Neural crest cell (in vitro differentiated cells): Measurements from ENCODE around the gene SHROOM4. TPM values are rescaled to one million over a fixed set of nuclear protein-coding genes. Genes with fewer than 3 reads are reported as not detected.

ENCODE experiments used
- DNase-seq: peaks from one replicate; pipeline ENCODE4 v3.0.0; 2021; ENCODE audit warnings: low read depth, mixed read lengths, low spot score
- H3K27ac Mint-ChIP-seq: one replicate; pipeline ENCODE4 v1.8.0; 2021; ENCODE audit warnings: mild to moderate bottlenecking, mixed read lengths; ENCODE audit not compliant: unreplicated experiment
- H3K27me3 Mint-ChIP-seq: 2 replicates; pipeline ENCODE4 v1.8.0; 2021; ENCODE audit warnings: low read depth, mild to moderate bottlenecking, mixed read lengths
- H3K36me3 Mint-ChIP-seq: 2 replicates; pipeline ENCODE4 v1.8.0; 2021; ENCODE audit warnings: low read depth, mild to moderate bottlenecking, mixed read lengths
- H3K4me1 Mint-ChIP-seq: 2 replicates; pipeline ENCODE4 v1.8.0; 2021; ENCODE audit warnings: mixed read lengths
- H3K4me3 Mint-ChIP-seq: one replicate; pipeline ENCODE4 v1.8.0; 2021; ENCODE audit warnings: mild to moderate bottlenecking, mixed read lengths
- H3K9me3 Mint-ChIP-seq: 2 replicates; pipeline ENCODE4 v1.8.0; 2021; ENCODE audit warnings: mixed read lengths
- total RNA-seq: library from RNA; stranded (reverse); gene quantifications from 2 replicates; pipeline ENCODE4 v1.2.1, GENCODE V29; 2021
- TF ChIP-seq, protein P1 (sequence below): fragments of 200-600 bp; sonication (generic); conservative IDR thresholded peaks from 2 replicates; pipeline ENCODE4 v1.5.0; 2021; ENCODE audit warnings: antibody characterized with exemption, mild to moderate bottlenecking

The SHROOM4 gene
- total RNA-seq, 1 donor from 2014 or later = 6.2 TPM

DNA sequence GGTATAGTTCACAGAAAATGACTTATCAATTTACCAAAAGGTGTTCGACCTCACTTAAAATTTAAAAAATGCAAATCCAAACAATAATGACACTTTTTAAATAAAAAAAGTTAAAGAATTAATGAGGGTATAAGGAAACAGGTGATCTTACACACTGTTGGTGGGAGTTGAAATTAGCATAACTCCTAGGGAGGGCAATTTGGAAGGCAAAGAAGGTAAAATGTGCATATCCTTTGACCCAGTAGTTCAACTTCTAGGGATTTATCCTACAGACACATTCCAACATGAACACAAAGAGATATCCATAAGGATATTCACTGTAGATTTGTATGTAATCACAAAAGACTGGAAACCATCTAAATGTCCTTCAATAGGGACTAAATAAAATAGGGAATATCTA, 199.5 kb downstream of the SHROOM4 start:
- TF ChIP-seq, protein P1, sequence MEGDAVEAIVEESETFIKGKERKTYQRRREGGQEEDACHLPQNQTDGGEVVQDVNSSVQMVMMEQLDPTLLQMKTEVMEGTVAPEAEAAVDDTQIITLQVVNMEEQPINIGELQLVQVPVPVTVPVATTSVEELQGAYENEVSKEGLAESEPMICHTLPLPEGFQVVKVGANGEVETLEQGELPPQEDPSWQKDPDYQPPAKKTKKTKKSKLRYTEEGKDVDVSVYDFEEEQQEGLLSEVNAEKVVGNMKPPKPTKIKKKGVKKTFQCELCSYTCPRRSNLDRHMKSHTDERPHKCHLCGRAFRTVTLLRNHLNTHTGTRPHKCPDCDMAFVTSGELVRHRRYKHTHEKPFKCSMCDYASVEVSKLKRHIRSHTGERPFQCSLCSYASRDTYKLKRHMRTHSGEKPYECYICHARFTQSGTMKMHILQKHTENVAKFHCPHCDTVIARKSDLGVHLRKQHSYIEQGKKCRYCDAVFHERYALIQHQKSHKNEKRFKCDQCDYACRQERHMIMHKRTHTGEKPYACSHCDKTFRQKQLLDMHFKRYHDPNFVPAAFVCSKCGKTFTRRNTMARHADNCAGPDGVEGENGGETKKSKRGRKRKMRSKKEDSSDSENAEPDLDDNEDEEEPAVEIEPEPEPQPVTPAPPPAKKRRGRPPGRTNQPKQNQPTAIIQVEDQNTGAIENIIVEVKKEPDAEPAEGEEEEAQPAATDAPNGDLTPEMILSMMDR = no peak

DNA sequence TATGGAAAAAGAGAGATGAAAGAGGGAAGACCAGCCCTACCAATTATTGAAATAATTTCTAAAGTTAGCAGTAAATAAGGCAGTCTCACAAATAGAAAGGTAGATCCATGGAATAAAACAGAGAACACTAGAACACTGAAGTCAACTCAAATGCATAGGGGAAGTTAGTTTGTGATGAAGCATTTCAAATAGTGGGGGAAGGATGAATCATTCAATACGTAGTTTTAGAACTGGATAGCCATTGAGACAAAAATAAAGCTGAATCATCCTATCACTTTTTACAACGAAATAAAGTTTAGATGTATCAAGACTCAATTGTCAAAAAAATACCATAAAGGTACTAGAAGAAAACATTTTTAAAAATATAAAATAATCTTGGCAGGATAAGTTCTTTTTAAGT, 200.1 kb downstream of the SHROOM4 start:
- TF ChIP-seq, protein P1 = no peak
- no peak for DNase-seq
- Mint-ChIP-seq H3K4me3 (no peak overlapping the region), H3K27me3 (no peaks in the 10 kb centered on the region), H3K4me1 (no peaks in the 10 kb centered on the region), H3K36me3 (peaks cover 3% of the 10 kb centered on the region), H3K9me3 (peaks cover 5% of the 10 kb centered on the region), H3K27ac (no peak overlapping the region)

More for the DNA sequence above, 199.5 kb downstream of the SHROOM4 start:
- H3K4me1 Mint-ChIP-seq = no peaks in the 10 kb centered on the region
- no peak for DNase-seq
- no peaks in the 10 kb centered on the region for H3K27me3 Mint-ChIP-seq
- H3K36me3 Mint-ChIP-seq = peaks cover 3% of the 10 kb centered on the region
- peaks cover 5% of the 10 kb centered on the region for H3K9me3 Mint-ChIP-seq
- no peak overlapping the region for H3K27ac Mint-ChIP-seq
- H3K4me3 Mint-ChIP-seq = no peak overlapping the region

DNA sequence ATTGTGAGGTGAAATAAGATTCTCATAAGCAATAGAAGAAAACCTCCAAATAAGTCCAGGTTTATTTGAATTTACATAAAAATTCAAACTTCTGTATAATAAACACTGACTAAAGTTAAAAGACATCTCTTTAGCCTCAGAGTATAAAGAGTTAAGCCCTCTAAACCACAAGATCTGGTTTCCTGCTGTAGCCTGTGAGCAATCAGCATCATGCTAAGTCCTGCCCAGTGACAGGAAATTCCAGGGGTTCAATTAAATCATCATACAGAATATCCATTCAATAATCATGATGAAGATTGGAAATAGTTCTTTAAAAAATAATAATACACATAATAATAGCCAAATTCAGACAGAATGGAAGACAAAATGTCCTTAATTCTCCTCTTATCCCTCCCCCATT, 204.2 kb downstream of the SHROOM4 start:
- H3K9me3 Mint-ChIP-seq = peaks cover 5% of the 10 kb centered on the region
- H3K4me1 Mint-ChIP-seq = no peaks in the 10 kb centered on the region
- H3K27ac Mint-ChIP-seq = no peak overlapping the region
- no peak for DNase-seq
- no peaks in the 10 kb centered on the region for H3K27me3 Mint-ChIP-seq
- H3K4me3 Mint-ChIP-seq = no peak overlapping the region
- peaks cover 3% of the 10 kb centered on the region for H3K36me3 Mint-ChIP-seq
- TF ChIP-seq, protein P1 = no peak

DNA sequence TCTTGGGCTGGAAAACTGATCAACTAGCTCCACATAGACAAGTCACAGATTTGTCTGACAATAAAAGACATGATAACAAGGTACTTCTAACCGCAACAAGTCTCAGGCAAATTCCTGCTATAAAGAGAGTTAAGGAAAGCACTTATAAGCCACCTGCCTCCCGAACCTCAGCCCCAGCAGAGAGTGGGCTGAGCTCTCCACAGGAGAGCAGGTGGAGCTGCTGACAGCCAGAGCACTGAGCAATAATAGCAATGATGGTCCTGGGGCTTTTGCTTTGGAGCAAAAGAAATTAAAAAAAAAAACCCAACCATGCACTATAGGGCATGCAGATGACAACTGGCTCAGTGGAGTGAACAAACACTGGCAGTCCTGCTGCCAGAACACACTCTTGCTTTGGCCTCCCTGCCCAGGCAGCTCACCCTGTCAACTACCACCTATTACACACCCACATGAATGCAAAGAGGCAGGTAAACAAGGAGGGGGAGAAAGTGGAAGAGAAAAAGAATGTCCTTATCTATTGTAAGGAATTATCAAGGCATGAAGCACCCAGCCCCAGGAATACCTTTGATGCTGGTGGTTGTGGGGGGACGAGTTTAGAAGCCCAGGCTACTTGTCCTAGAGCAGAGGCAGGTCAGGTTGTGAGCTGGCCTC, 207.6 kb downstream of the SHROOM4 start:
- H3K27ac Mint-ChIP-seq = no peak overlapping the region
- H3K36me3 Mint-ChIP-seq = peaks cover 4% of the 10 kb centered on the region
- H3K27me3 Mint-ChIP-seq = no peaks in the 10 kb centered on the region
- no peak overlapping the region for H3K4me3 Mint-ChIP-seq
- no peaks in the 10 kb centered on the region for H3K4me1 Mint-ChIP-seq
- TF ChIP-seq, protein P1 = no peak
- H3K9me3 Mint-ChIP-seq = peaks cover 7% of the 10 kb centered on the region
- no peak for DNase-seq

DNA sequence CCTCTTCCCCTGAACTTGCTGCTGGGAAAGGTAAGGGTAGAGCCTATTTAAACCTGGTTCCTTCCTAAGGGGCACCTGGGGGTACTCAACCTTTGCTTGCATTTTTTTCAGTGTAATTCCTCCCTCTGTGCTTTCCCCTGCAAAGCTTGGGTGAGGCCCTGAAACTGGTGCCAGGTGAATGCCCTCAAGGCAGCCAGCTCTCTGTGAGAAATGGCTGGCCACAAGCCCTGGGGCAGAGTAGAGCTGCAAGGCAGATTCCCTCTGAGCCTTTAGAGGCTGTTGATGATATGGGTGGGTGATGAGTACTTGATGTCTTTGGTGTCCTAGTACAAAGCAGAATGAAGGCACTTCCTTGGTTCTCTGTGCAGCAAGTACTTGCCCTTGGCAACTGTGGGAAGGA, 217.9 kb downstream of the SHROOM4 start:
- DNase-seq = no peak
- TF ChIP-seq, protein P1 = no peak
- peaks cover 3% of the 10 kb centered on the region for H3K36me3 Mint-ChIP-seq
- no peaks in the 10 kb centered on the region for H3K27me3 Mint-ChIP-seq
- no peak overlapping the region for H3K4me3 Mint-ChIP-seq
- H3K9me3 Mint-ChIP-seq = peaks cover 4% of the 10 kb centered on the region
- no peak overlapping the region for H3K27ac Mint-ChIP-seq
- no peaks in the 10 kb centered on the region for H3K4me1 Mint-ChIP-seq
